Uterus (tissue), 4 donors: ENCODE data around the gene NSMF. TPM values are rescaled to one million over a fixed set of nuclear protein-coding genes. Genes with fewer than 3 reads are reported as not detected.
A peak's percentile ranks its signal among the peaks of the same experiment; 100 is the strongest.

Experiments
- DNase-seq, 2 donors: peaks; one replicate each; pipeline ENCODE4 v3.0.0-alpha.2; 2019 to 2020
- H3K27ac ChIP-seq, 2 donors: fragments of 200-600 bp; sonication (generic); 1 replicate in 1 of 2; 2 replicates in 1 of 2; pipeline ENCODE4 v1.5.1; 2016 to 2018
- H3K27me3 ChIP-seq, 2 donors: fragments of 200-600 bp; sonication (generic); one replicate each; pipeline ENCODE4 v1.5.1; 2018 to 2019; ENCODE audit warnings: control low read depth in 1 of 2
- H3K36me3 ChIP-seq, 2 donors: fragments of 200-600 bp; sonication (generic); one replicate each; pipeline ENCODE4 v1.5.1; 2019; ENCODE audit warnings: control low read depth in 1 of 2
- H3K4me1 ChIP-seq, 2 donors: fragments of 200-600 bp; sonication (generic); one replicate each; pipeline ENCODE4 v1.5.1; 2018 to 2019; ENCODE audit warnings: control low read depth in 1 of 2
- H3K4me3 ChIP-seq, 2 donors: fragments of 200-600 bp; sonication (generic); 1 replicate in 1 of 2; 2 replicates in 1 of 2; pipeline ENCODE4 v1.5.1; 2018 to 2019; ENCODE audit warnings: mild to moderate bottlenecking in 1 of 2
- H3K9me3 ChIP-seq, 2 donors: fragments of 200-600 bp; sonication (generic); one replicate each; pipeline ENCODE4 v1.5.1; 2019; ENCODE audit warnings: control low read depth in 1 of 2
- POLR2A ChIP-seq, 2 donors: fragments of 450-650 bp; IDR thresholded peaks; one replicate each; pipeline ENCODE4 v1.6.1; 2016; ENCODE audit warnings: antibody characterized with exemption in 2 of 2, mild to moderate bottlenecking in 1 of 2, moderate library complexity in 1 of 2
- intact Hi-C: fragments of 100-400 bp; cut with DNase I; formaldehyde crosslinking; loops from one replicate; pipeline ENCODE4 v1.15.1; 2023; ENCODE audit warnings: low total_unique reads
- total RNA-seq, 4 donors: library from RNA; depleted of rRNA in 3 of 4; stranded (reverse); fragments of >200 nt in 3 of 4; gene quantifications; one replicate each; pipeline versions ENCODE4 v1.1.0 to v1.2.4, GENCODE V29; 2014 to 2023
- TF ChIP-seq, protein P1 (sequence below), 4 experiments: fragments of 200-600 bp in 2 of 4; fragments of 450-650 bp in 2 of 4; sonication (generic) in 2 of 4; IDR thresholded peaks; one replicate each; pipeline ENCODE4 v1.5.1; 2016 to 2019; ENCODE audit warnings: antibody characterized with exemption in 4 of 4, mild to moderate bottlenecking in 2 of 4, moderate library complexity in 1 of 4
- donor health status: DM: yes; HTN: yes; CAD: no.

Gene NSMF
- total RNA-seq, 4 donors from 2014 or later = 17.4 to 40.7 (median 32.1) TPM

GRCh38 chr9:137456061-137456863 is 2.9 kb downstream of the NSMF start:
- H3K4me3 ChIP-seq = no peak overlapping the region
- no peaks in the 10 kb centered on the region for H3K9me3 ChIP-seq
- H3K36me3 ChIP-seq = no peaks in the 10 kb centered on the region
- DNase-seq = peak in 1 of 2 donors; percentile 11
- no peaks in the 10 kb centered on the region for H3K27me3 ChIP-seq
- TF ChIP-seq POLR2A (IDR thresholded peaks at IDR 0.05) = no peak
- TF ChIP-seq, protein P1, sequence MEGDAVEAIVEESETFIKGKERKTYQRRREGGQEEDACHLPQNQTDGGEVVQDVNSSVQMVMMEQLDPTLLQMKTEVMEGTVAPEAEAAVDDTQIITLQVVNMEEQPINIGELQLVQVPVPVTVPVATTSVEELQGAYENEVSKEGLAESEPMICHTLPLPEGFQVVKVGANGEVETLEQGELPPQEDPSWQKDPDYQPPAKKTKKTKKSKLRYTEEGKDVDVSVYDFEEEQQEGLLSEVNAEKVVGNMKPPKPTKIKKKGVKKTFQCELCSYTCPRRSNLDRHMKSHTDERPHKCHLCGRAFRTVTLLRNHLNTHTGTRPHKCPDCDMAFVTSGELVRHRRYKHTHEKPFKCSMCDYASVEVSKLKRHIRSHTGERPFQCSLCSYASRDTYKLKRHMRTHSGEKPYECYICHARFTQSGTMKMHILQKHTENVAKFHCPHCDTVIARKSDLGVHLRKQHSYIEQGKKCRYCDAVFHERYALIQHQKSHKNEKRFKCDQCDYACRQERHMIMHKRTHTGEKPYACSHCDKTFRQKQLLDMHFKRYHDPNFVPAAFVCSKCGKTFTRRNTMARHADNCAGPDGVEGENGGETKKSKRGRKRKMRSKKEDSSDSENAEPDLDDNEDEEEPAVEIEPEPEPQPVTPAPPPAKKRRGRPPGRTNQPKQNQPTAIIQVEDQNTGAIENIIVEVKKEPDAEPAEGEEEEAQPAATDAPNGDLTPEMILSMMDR (IDR thresholded peaks at IDR 0.05) = no peak
- H3K4me1 ChIP-seq = peaks cover 0 to 26% of the 10 kb centered on the region in 2 donors
- intact Hi-C loops = no loop called here
- H3K27ac ChIP-seq = no peak overlapping the region

DNA sequence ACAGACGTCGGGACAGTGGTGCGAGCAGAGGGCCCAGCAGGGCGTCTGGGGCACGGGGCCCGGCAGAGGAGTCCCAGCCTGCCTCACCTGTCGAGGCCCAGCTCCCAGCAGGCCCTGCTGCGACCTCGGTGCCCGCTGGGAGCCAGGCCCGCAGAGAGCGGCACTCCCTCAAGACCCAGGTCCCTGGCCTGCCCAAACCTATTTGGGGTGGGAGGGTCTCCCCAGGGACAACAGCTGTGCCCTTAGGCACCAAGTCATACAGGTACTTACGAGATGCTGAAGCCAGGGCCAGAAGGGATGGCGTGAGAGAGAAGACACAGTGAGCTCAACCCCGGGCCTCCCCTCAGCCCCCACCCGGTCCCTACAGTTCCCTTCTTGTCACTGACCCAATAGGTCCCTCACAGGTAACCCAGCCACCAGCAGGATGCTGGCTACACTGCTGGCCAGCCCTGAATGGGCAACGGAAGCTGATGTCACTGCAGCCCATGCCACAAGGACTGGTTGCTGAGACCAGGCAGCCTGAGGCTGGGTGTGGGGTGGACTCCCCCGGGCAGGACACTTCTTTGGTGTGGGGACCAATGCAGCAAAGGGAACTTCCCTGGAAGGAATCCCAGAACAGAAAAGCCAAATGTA is 3.7 kb downstream of the NSMF start:
- H3K4me3 ChIP-seq = no peak overlapping the region
- intact Hi-C loops = no loop called here
- DNase-seq = peak; percentile 15 to 24

GRCh38 chr9:137454597-137455358 is 4.4 kb downstream of the NSMF start:
- DNase-seq = peak; percentile 28 to 42
- peak overlapping the region; percentile 28 to 48 for H3K27ac ChIP-seq
- H3K27me3 ChIP-seq = no peaks in the 10 kb centered on the region
- no peaks in the 10 kb centered on the region for H3K9me3 ChIP-seq
- H3K4me3 ChIP-seq = peak overlapping the region; percentile 23 to 45
- H3K36me3 ChIP-seq = no peaks in the 10 kb centered on the region
- intact Hi-C loops = no loop called here
- TF ChIP-seq, protein P1 (IDR thresholded peaks at IDR 0.05) = no peak
- TF ChIP-seq POLR2A (IDR thresholded peaks at IDR 0.05) = no peak
- peaks cover 0 to 24% of the 10 kb centered on the region in 2 donors for H3K4me1 ChIP-seq

More for the DNA sequence above, 3.7 kb downstream of the NSMF start:
- TF ChIP-seq, protein P1 (IDR thresholded peaks at IDR 0.05) = no peak
- TF ChIP-seq POLR2A (IDR thresholded peaks at IDR 0.05) = no peak
- Histone ChIP-seq H3K36me3 (no peaks in the 10 kb centered on the region), H3K27me3 (no peaks in the 10 kb centered on the region), H3K4me1 (peaks cover 0 to 26% of the 10 kb centered on the region in 2 donors), H3K27ac (no peak overlapping the region), H3K9me3 (no peaks in the 10 kb centered on the region)

DNA sequence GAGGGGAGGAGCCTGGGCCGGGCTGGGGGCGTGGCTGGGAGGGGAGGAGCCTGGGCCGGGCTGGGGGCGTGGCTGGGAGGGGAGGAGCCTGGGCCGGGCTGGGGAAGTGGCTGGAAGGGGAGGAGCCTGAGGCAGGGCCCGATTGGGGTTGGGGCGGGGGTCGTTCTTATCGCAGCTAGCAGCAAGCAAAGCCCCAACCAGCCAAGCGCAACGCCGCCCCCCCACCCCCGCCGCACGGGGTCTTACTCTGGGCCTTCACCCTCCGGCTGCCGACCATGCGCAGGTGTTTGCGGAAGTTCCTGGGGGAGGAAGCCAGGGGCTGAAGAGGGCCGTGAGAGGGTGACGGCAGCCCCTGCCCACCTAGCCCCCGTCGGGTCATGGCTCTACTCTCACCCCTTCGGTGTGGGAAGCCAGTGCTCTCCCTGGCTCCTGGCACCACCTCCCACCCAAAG is 5.0 kb downstream of the NSMF start:
- H3K27ac ChIP-seq = peak overlapping the region; percentile 28 to 48
- H3K36me3 ChIP-seq = no peaks in the 10 kb centered on the region
- no peaks in the 10 kb centered on the region for H3K9me3 ChIP-seq
- TF ChIP-seq, protein P1 (IDR thresholded peaks at IDR 0.05) = no peak
- TF ChIP-seq POLR2A (IDR thresholded peaks at IDR 0.05) = no peak
- no peaks in the 10 kb centered on the region for H3K27me3 ChIP-seq
- H3K4me1 ChIP-seq = peaks cover 0 to 20% of the 10 kb centered on the region in 2 donors
- intact Hi-C loops = no loop called here
- H3K4me3 ChIP-seq = peak overlapping the region; percentile 23 to 45
- peak; percentile 57 to 77 for DNase-seq
